Hepatocyte (in vitro differentiated cells): ENCODE results near the gene PTPRE. TPM values are rescaled to one million over a fixed set of nuclear protein-coding genes. Genes with fewer than 3 reads are reported as not detected.

ENCODE experiments used
- DNase-seq: peaks from one replicate; pipeline ENCODE4 v3.0.0-alpha.2; 2016; ENCODE audit warnings: low spot score
- H2AFZ ChIP-seq: fragments of 200-600 bp; sonication (generic); 2 replicates; pipeline ENCODE4 v1.6.0; 2016; ENCODE audit warnings: antibody characterized with exemption, mild to moderate bottlenecking
- H3K27ac ChIP-seq: fragments of 200-600 bp; sonication (generic); 2 replicates; pipeline ENCODE4 v1.5.1; 2016; ENCODE audit warnings: mild to moderate bottlenecking
- H3K27me3 ChIP-seq: fragments of 200-600 bp; sonication (generic); 2 replicates; pipeline ENCODE4 v1.6.1; 2016
- H3K36me3 ChIP-seq: fragments of 200-600 bp; sonication (generic); replicated peaks from 2 replicates; pipeline ENCODE4 v1.5.1; 2016; ENCODE audit warnings: low read depth; ENCODE audit not compliant: insufficient read depth
- H3K4me1 ChIP-seq: fragments of 200-600 bp; sonication (generic); 2 replicates; pipeline ENCODE4 v1.5.1; 2016; ENCODE audit warnings: mild to moderate bottlenecking, moderate library complexity; ENCODE audit not compliant: insufficient read depth
- H3K4me2 ChIP-seq: fragments of 200-600 bp; sonication (generic); 2 replicates; pipeline ENCODE4 v1.6.0; 2016
- H3K4me3 ChIP-seq: fragments of 200-600 bp; sonication (generic); 2 replicates; pipeline ENCODE4 v1.5.1; 2016; ENCODE audit warnings: mild to moderate bottlenecking
- H3K79me2 ChIP-seq: fragments of 200-600 bp; sonication (generic); 2 replicates; pipeline ENCODE4 v1.6.0; 2017; ENCODE audit warnings: mild to moderate bottlenecking
- H3K9me2 ChIP-seq: fragments of 200-600 bp; sonication (generic); replicated peaks from 2 replicates; pipeline ENCODE4 v1.6.0; 2017; ENCODE audit warnings: mild to moderate bottlenecking; ENCODE audit not compliant: insufficient read depth
- H3K9me3 ChIP-seq: fragments of 200-600 bp; sonication (generic); 2 replicates; pipeline ENCODE4 v1.5.1; 2016; ENCODE audit warnings: low read depth, mild to moderate bottlenecking
- H4K20me1 ChIP-seq: fragments of 200-600 bp; sonication (generic); 2 replicates; pipeline ENCODE4 v1.6.0; 2016; ENCODE audit warnings: mild to moderate bottlenecking; ENCODE audit not compliant: insufficient read depth, poor library complexity, severe bottlenecking
- EZH2 ChIP-seq: fragments of 200-600 bp; sonication (generic); IDR thresholded peaks from 2 replicates; pipeline ENCODE4 v1.6.1; 2016; ENCODE audit warnings: antibody characterized with exemption, mild to moderate bottlenecking, borderline replicate concordance
- EZH2phosphoT487 ChIP-seq: fragments of 200-600 bp; sonication (generic); IDR thresholded peaks from one replicate; pipeline ENCODE4 v1.6.1; 2018; ENCODE audit warnings: antibody characterized with exemption, mild to moderate bottlenecking, low read depth, moderate library complexity; ENCODE audit not compliant: unreplicated experiment, severe bottlenecking
- WGBS: methylation state at CpG from one replicate; pipeline ENCODE4 v1.1.6; 2016; ENCODE audit warnings: low lambda C conversion rate; ENCODE audit errors: missing lambda C conversion rate; 5-methylcytosine and 5-hydroxymethylcytosine counted together
- polyA plus RNA-seq: library from polyadenylated mRNA; unstranded; fragments of >200 nt; fragmentation: Nextera tagmentation; extraction: Ambion mirVana; gene quantifications from 2 replicates; pipeline ENCODE4 v1.2.1, GENCODE V29; 2016
- total RNA-seq: library from RNA; depleted of rRNA; stranded (reverse); fragments of >200 nt; gene quantifications from 2 replicates; pipeline ENCODE4 v1.2.3, GENCODE V29; 2014
- TF ChIP-seq, protein P1 (sequence below): fragments of 200-600 bp; sonication (generic); IDR thresholded peaks from 2 replicates; pipeline ENCODE4 v1.5.1; 2016; ENCODE audit warnings: antibody characterized with exemption, mild to moderate bottlenecking; ENCODE audit not compliant: poor library complexity

PTPRE gene
- total and polyA plus RNA-seq, 2 experiments from 2014 or later, result 3.2 to 10.1 TPM

DNA sequence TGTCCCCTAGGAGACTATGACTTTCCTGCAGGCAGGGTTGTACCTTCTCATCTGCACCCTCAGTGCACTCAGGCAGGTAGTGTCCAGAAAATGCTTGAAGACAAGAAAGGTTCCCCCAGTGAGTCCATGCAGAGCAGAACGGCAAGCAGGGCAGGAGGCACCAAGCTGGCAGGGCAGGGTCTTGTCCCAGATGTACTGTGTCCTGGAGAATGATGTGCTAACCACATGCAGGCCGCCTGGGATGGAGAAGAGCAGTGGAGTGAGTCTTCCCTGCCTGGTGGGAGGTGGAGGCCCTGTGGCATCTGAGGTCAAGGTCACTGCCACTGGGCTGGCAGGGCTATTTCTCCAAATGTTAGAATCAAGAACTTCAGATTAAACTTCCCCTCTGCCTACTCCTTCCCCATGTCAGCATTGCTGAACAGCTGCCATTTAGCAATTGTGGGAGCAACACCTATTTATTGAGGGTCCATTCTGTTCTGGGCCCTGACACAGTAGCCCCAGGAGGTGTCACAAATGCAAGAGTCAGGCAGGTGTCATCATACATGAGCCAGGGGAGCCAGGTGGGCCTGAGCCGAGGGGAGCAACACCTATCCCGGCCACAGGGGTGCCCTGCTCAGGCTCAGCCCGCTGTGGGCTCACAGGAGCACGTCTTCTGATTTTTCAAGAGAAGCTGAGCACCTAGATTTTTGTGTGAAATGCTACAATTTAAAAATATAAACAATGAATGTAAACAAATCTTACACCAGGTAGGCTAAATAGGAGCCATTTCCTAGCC lies 34.1 kb downstream of the PTPRE start:
- WGBS, result 88% methylated on average over 6 of the region's 6 CpGs
- DNase-seq, result no peak
- no peaks in the 10 kb centered on the region for H3K36me3 ChIP-seq

DNA sequence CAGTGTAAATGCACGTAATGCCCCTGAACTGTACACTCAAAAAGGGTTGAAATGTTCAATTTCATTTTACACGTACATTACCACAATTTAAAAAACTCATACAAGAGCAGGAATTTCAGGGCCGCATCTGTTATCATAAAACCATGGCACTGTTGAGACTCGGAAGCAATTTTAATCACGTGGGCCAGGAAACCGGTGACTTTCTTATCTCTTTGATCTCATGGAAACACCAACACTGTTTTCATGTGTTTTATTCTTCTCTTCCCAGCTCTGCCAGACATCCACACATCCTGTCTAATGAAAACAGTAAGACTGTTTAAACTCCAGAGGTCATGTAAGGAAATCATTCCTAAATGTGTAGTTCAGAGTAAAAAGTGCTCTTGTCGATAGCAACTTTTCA lies 35.9 kb downstream of the PTPRE start:
- Histone ChIP-seq H3K79me2 (no peaks in the 10 kb centered on the region), H3K27ac (no peak overlapping the region), H3K27me3 (no peaks in the 10 kb centered on the region), H3K4me2 (no peak overlapping the region), H3K4me3 (no peak overlapping the region), H2AFZ (no peak overlapping the region), H3K36me3 (no peaks in the 10 kb centered on the region), H3K9me3 (no peaks in the 10 kb centered on the region), H3K9me2 (no peaks in the 10 kb centered on the region), H3K4me1 (peaks cover 4% of the 10 kb centered on the region), H4K20me1 (no peaks in the 10 kb centered on the region)
- no peak for DNase-seq
- 62% methylated on average over 7 of the region's 7 CpGs for WGBS
- no peak for TF ChIP-seq EZH2phosphoT487
- TF ChIP-seq, protein P1, sequence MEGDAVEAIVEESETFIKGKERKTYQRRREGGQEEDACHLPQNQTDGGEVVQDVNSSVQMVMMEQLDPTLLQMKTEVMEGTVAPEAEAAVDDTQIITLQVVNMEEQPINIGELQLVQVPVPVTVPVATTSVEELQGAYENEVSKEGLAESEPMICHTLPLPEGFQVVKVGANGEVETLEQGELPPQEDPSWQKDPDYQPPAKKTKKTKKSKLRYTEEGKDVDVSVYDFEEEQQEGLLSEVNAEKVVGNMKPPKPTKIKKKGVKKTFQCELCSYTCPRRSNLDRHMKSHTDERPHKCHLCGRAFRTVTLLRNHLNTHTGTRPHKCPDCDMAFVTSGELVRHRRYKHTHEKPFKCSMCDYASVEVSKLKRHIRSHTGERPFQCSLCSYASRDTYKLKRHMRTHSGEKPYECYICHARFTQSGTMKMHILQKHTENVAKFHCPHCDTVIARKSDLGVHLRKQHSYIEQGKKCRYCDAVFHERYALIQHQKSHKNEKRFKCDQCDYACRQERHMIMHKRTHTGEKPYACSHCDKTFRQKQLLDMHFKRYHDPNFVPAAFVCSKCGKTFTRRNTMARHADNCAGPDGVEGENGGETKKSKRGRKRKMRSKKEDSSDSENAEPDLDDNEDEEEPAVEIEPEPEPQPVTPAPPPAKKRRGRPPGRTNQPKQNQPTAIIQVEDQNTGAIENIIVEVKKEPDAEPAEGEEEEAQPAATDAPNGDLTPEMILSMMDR, result no peak
- TF ChIP-seq EZH2, result no peak

More for the DNA sequence above, 34.1 kb downstream of the PTPRE start:
- H3K27ac ChIP-seq, result no peak overlapping the region
- no peaks in the 10 kb centered on the region for H3K9me2 ChIP-seq
- H4K20me1 ChIP-seq, result no peaks in the 10 kb centered on the region
- H3K27me3 ChIP-seq, result no peaks in the 10 kb centered on the region
- H3K4me1 ChIP-seq, result peaks cover 4% of the 10 kb centered on the region
- H3K4me2 ChIP-seq, result no peak overlapping the region
- no peaks in the 10 kb centered on the region for H3K9me3 ChIP-seq
- H2AFZ ChIP-seq, result no peak overlapping the region
- H3K79me2 ChIP-seq, result no peaks in the 10 kb centered on the region
- H3K4me3 ChIP-seq, result no peak overlapping the region
- TF ChIP-seq, protein P1, result no peak
- TF ChIP-seq EZH2phosphoT487 (no peak), EZH2 (no peak)

DNA sequence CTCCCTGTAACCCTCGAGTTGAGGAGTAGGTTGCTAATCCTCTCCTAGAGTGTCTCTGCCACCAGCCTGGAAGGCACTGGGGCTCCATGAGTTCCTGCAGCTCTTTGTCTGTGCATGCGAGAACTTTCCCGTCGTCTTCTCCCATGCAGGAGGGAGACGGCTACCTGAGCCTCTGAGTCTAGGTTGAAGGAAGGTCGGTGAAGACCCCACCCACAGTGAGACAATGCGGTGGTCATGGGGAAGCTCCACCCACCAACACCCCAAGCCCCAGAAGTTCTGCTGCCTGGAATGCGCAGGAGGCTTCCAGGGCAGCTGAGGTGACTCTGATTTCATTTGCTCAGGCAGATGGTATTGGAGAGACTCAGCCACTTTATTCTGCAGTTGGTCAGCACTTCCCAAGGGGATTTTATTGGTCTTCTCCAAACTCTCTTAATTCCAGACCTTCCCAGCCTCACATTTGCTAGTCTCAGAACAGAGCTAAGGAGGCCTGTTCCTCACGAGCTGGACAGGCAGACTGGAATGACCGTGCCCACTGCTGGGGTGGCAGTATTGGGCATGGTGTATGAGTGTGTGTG lies 36.5 kb downstream of the PTPRE start:
- Histone ChIP-seq H3K27me3 (no peaks in the 10 kb centered on the region), H3K4me2 (no peak overlapping the region)

More for the DNA sequence above, 36.5 kb downstream of the PTPRE start:
- Histone ChIP-seq H2AFZ (no peak overlapping the region), H4K20me1 (no peaks in the 10 kb centered on the region), H3K36me3 (no peaks in the 10 kb centered on the region), H3K27ac (no peak overlapping the region), H3K4me1 (peaks cover 4% of the 10 kb centered on the region), H3K4me3 (no peak overlapping the region), H3K9me2 (no peaks in the 10 kb centered on the region), H3K79me2 (no peaks in the 10 kb centered on the region), H3K9me3 (no peaks in the 10 kb centered on the region)
- no peak for DNase-seq
- 83% methylated on average over 10 of the region's 10 CpGs for WGBS
- TF ChIP-seq EZH2phosphoT487 (no peak), EZH2 (no peak)
- TF ChIP-seq, protein P1, result no peak
